HG03432 (cell line): Measurements from ENCODE around the gene KCNQ4.

Experiments used
- ATAC-seq: cut with Tn5 transposase; IDR thresholded peaks from one replicate; pipeline ENCODE4 v1.9.1; 2021; ENCODE audit warnings: mild to moderate bottlenecking, moderate library complexity; ENCODE audit not compliant: unreplicated experiment

The KCNQ4 gene

GRCh38 chr1:40838980-40839942 lies 55.7 kb downstream of the KCNQ4 start:
- ATAC-seq: no peak

DNA sequence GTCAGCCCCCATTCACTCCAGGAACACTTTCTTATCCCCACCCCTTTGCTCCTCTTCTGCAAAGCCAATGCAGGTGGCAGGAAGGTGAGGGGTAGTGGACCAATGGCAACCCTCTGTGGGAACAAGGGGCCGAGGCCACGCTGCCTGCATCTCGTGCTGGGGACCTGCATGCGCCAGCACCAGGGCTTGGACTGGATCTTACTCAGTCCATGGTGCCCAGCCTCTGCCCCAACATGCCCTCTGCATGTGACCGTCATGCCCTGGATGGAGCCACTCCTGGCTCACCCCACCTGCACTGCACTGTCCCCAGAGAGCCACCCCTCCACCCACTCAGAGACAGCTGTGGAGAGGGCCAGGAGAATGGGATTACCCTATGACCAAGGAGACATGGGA lies 56.4 kb downstream of the KCNQ4 start:
- no peak for ATAC-seq

DNA sequence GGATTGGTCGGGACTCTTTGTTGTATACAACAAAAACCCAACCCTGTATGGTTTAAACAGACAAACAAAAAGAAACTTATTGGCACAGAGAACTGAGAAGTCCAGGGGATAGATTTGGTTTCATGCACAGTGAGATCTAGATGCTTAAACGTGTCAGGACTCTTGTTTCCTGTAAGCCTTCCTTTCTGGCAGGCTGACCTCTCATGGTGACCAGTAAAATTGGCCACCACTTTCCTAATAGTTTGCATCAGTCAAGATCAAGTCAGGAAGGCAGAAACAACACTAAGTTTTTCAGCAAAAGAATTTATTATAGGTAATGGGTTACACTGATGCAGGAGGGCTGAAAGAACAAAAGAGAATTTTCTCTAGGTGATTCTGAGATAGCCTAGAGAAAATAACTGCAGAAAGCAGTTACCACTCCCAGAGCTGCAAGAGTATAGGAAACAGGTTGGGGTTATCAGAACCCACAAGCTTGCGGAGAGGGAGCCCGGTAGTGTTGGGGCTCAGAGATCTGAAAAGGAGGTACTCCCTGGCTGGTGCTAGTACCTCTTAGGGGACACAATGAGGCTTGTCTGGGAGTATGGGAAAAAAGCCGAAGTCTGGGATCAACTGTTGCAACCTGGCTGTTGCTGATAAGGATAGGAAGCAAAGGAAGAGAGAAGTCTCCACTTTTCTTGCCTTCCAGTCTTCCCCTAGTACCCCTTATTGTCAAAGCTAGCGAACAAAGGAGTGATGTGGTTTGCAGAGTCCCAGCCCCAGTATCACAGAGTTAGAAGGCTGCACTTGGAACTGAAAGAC lies 57.1 kb downstream of the KCNQ4 start:
- no peak for ATAC-seq

DNA sequence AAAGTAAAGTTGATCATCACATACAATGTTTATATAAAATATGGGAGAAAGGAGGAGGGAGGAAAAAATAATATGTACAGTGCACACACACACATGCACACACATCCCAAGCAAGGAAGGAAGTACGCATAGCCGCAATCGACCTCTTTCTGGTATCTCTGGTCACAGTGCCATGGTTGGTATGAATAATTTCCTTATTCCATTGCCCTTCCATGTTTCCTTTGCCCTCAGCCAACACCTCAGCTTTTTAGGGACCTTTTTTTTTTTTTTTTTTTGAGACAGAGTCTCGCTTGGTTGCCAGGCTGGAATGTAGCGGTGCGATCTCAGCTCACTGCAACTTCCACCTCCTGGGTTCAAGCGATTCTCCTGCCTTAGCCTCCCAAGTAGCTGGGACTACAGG lies 58.0 kb downstream of the KCNQ4 start:
- no peak for ATAC-seq

- no peak for ATAC-seq
Measured at GRCh38 chr1:40842207-40842606, 58.6 kb downstream of the KCNQ4 start.

DNA sequence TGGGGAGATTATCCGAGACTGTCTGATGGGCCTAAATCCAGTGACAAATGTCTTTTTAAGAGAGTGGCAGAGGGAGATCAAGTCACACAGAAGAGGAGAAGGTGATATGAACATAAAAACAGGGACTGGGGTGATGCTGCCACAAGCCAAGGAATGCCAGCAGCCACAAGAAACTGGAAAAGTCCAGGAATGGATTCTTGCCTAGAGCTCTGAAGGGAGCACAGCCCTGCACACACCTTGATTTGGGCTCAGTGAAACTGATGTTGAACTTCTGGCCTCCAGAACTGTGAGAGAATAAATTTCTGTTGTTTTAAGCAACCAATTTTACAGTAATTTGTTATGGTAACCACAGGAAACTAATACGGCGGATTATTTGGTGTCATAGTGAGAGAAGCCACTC lies 59.1 kb downstream of the KCNQ4 start:
- no peak for ATAC-seq

DNA sequence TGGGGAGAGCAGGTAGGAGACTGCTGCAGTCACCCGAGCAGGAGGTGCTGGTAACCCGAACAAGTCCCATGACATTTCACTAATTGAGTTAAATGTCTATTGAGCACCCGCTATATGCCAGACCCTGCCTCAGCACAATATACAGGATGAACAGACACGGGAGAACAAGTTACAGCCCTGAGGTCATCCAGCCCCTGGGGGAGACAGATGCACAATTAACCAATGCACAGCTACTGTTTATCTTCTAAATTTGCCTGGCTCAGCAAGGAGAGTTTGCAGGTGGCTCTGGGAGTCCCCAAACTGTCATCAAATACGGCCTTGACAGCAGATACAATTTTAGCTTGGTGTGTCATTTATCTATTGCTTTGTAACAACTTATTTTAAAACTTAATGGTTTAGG lies 60.5 kb downstream of the KCNQ4 start:
- ATAC-seq: no peak

DNA sequence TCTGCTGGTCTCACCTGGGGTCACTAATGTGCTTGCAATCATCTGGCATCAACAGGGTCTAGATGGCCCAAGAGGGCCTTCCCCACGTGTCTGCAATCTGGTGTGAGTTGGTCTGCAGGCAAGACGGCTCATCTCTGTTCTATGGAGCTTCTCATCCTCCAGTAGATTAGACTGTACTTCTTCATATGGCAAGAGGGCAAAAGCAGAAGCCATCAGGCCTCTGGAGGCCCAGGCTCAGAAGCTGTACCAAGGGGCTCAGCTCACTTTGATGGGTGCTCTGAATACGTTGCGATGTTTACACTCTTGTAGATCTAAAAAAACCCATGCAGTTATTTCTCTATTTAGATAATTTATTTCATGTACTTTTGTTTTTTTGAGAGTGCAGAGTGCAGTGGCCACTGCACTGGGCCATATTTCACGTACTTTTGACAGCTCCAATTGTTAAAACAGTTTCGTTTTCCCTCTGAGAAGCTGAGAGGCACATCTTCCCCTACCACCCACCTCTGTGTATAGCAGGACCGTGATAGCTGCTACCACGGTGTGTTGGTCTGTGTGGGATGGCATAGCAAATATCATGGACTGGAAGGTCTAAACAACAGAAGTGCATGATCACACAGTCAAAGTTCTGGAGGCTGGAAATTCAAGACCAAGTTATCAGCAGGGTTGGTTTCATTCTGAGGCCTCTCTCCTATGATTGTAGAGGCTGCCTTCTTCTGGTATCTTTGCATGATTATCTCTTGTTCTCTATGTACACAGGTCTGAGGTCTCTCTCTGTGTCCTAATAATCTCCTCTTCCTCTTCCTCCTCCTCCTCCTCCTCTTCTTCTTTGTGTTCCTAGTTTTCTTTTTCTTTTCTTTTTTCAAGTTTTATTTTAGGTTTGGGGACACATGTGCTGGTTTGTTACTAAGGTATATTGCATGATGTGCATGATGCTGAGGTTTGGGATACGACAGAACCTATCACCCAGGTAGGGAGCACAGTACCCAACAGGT lies 61.6 kb downstream of the KCNQ4 start:
- no peak for ATAC-seq

DNA sequence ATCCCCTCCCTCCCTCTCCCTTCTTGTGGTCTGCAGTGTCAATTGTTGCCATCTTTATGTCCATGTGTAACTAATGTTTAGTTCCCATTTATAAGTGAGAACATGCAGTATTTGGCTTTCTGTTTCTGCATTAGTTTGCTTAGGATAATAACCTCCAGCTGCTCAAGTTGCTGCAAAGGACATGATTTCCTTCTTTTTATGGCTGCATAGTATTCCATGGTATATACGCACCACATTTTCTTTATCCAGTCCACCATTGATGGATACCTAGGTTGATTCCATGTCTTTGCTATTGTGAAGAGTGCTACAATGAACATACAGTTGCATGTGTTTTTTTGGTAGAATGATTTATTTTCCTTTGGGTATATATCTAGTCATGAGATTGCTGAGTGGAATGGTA lies 62.3 kb downstream of the KCNQ4 start:
- no peak for ATAC-seq

GRCh38 chr1:40847023-40847745 lies 63.6 kb downstream of the KCNQ4 start:
- no peak for ATAC-seq

DNA sequence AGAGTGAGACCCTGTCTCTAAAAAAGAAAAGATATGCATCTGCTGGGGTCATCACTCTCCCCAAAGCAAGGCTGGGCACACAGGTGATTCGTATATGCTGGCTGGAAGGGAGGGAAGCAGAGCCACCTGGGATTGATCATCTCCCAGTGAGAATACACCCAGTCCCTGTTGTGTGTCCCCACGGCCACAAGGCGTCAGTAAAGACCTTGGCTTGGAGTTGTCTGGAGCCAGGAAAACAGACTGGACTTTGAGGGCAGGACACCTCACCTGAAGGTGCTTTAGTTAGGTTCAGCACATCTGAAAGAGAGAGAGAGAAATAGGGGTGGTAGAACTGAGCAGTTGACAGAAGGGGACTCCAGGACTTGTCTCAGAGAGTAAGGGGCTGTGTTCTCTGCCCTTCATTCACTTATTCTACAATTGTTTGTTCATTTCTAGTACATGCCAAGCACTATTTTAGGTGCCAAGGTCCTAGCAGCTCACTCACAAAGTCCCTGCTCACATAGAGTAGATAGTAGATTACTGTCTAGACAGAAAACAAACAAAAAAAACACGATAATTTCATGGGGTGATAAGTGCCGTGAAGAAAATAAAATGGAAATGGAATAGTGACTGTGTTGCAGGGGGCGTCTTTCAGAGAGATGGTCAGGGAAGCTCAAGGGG lies 65.1 kb downstream of the KCNQ4 start:
- ATAC-seq: no peak

- ATAC-seq: peak; percentile 67
Measured at GRCh38 chr1:40849801-40850592, 66.4 kb downstream of the KCNQ4 start.

- ATAC-seq: no peak
Measured at GRCh38 chr1:40851643-40852042, 68.1 kb downstream of the KCNQ4 start.

- no peak for ATAC-seq
Measured at GRCh38 chr1:40853113-40853884, 69.7 kb downstream of the KCNQ4 start.

DNA sequence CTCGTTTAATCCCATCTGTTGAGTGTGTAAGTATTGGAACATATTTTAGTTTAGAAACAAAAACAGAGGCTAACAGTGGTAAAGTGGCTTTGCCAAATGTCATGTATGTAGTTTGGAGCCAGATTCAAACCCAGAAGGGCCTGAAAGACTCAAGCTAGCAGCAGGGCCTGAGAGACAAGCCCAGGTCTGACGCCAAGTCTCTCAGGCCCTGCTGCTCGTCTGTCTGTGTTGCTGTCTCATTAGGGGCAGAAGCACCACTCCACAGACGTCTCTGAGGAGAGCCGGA lies 70.2 kb downstream of the KCNQ4 start:
- no peak for ATAC-seq

GRCh38 chr1:40855513-40855912 lies 71.9 kb downstream of the KCNQ4 start:
- ATAC-seq: no peak

DNA sequence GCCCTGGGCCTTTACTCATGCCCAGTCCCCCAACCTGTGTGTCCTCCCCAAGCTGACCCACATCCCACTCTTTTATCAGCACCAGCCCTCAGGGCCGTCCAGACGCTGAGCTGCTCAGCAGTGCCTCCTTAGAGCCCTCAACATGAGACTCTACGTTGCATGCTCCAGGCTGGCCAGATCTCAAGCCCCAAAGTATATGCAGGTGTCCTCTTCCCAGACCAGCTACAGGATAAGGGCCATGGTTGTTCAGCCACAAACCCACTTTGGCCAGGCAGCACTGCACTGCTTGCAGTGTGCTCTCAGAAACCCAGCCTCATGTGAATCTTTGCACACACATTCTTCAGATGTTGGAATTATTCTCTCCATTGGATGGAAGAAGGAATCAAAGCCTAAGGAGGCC lies 72.5 kb downstream of the KCNQ4 start:
- ATAC-seq: no peak

DNA sequence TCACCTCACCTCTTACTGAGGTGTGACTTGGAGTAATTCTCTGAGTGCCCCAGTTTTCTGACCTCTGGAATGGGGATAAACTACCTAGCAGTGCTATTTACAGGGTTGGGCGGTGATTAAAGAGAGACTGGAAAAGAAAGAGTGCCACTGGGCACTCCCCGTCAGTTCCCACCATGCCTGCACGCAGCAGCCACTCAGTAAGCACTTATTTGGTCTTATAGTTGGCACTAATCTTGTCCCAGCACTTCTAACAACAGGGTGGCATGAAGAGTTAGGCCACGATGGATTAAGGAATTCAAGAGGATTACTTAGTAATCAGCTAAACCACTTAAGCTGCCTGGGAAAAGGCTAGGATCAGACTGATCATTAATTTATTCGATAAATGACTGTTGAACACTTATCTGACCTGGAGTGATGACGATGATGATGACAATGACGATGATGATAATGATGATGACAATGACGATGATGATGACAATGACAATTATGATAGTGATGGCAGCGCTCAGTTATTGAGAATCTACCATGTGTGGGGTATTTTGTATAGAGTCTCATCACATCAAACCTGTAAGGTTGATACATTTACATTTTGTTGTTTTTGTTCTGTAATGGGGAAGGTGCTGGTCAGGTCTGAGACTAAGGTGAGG lies 73.2 kb downstream of the KCNQ4 start:
- ATAC-seq: no peak
